ENCODE measurements around the gene ACVR1. TPM values are rescaled to one million over a fixed set of nuclear protein-coding genes. Genes with fewer than 3 reads are reported as not detected.
"Not testable (repeated sequence)": the region's sequence is repeated elsewhere in the genome, so short reads cannot be mapped to it uniquely, and the experiment has no call there.

ACVR1 gene
- total RNA-seq, 2 experiments from 2014 or later: 19.0 to 20.8 TPM

- intact Hi-C loops (cut with micrococcal nuclease): no loop called here
- no peaks in the 10 kb centered on the region for H3K9me3 Mint-ChIP-seq
- H3K4me3 Mint-ChIP-seq: no peak overlapping the region
- H3K27ac Mint-ChIP-seq: no peak overlapping the region
- CTCF ChIA-PET: no interaction called here
- no peak for DNase-seq
- H3K36me3 Mint-ChIP-seq (ENCODE audit: low read depth): peaks cover 52% of the 10 kb centered on the region
- peaks cover 3% of the 10 kb centered on the region for H3K4me1 Mint-ChIP-seq (ENCODE audit: low read depth)
- no peaks in the 10 kb centered on the region for H3K27me3 Mint-ChIP-seq (ENCODE audit: low read depth)
These were observed 138.5 kb downstream of the ACVR1 start for GRCh38 chr2:157737656-157738055.

- no peaks in the 10 kb centered on the region for H3K4me1 Mint-ChIP-seq (ENCODE audit: low read depth)
- peaks cover 58% of the 10 kb centered on the region for H3K36me3 Mint-ChIP-seq (ENCODE audit: low read depth)
- CTCF ChIA-PET: no interaction called here
- no peaks in the 10 kb centered on the region for H3K27me3 Mint-ChIP-seq (ENCODE audit: low read depth)
- no peak overlapping the region for H3K27ac Mint-ChIP-seq
- H3K9me3 Mint-ChIP-seq: peaks cover 5% of the 10 kb centered on the region
- no peak for DNase-seq
- no peak overlapping the region for H3K4me3 Mint-ChIP-seq
- intact Hi-C loops (cut with micrococcal nuclease): no loop called here
These were observed 140.6 kb downstream of the ACVR1 start for GRCh38 chr2:157735532-157735931.

DNA sequence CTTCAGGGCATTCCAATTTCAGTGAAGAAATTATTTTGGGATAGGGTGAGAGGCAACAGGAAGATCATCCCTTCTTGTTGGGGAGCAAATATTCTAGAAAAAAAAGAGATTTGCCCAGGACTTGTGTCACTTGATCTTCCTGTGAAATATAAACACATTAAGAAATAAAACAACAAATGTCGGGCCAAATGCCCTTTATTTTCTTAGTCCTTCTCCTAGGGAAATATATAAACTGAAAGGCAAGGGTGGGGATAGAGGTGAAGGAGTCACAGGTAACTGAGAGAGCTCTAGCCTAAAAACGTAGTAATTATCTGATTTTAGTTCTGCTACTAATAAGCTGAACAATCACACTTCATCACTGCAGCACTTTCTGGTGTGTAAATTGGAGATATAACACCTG is 142.9 kb downstream of the ACVR1 start:
- intact Hi-C loops (cut with micrococcal nuclease): no loop called here
- peaks cover 70% of the 10 kb centered on the region for H3K36me3 Mint-ChIP-seq (ENCODE audit: low read depth)
- H3K4me3 Mint-ChIP-seq: no peak overlapping the region
- peaks cover 6% of the 10 kb centered on the region for H3K9me3 Mint-ChIP-seq
- DNase-seq: no peak
- CTCF ChIA-PET: no interaction called here
- H3K27me3 Mint-ChIP-seq (ENCODE audit: low read depth): no peaks in the 10 kb centered on the region
- H3K27ac Mint-ChIP-seq: no peak overlapping the region
- no peaks in the 10 kb centered on the region for H3K4me1 Mint-ChIP-seq (ENCODE audit: low read depth)

DNA sequence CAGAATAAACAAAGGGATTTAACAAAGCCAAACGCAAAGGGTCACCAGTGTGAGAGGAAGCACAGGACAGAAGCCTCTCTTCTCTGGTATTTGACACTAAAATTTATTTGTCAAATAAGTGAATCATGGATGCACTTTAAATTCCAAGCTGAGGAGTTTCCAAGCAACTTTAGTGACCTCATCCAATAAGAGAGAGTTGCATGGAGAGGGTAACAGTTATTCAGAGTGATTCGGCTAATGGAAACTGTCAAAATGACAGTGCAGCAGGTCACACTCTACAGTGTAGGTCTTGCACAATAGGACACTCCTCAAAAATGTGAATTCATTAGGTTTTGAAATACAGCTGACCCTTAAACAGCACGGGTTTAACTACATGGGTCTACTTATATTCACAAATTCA is 143.5 kb downstream of the ACVR1 start:
- DNase-seq: no peak
- H3K27ac Mint-ChIP-seq: no peak overlapping the region
- CTCF ChIA-PET: interaction anchor here (0.6 kb wide), 1 partner anchor 118 kb away, joined by 4 read pairs; no protein-coding TSS in a partner anchor
- H3K9me3 Mint-ChIP-seq: peaks cover 6% of the 10 kb centered on the region
- no peaks in the 10 kb centered on the region for H3K27me3 Mint-ChIP-seq (ENCODE audit: low read depth)
- H3K4me1 Mint-ChIP-seq (ENCODE audit: low read depth): no peaks in the 10 kb centered on the region
- H3K4me3 Mint-ChIP-seq: no peak overlapping the region
- peaks cover 65% of the 10 kb centered on the region for H3K36me3 Mint-ChIP-seq (ENCODE audit: low read depth)
- intact Hi-C loops (cut with micrococcal nuclease): no loop called here

GRCh38 chr2:157727693-157728092 is 148.4 kb downstream of the ACVR1 start:
- peaks cover 43% of the 10 kb centered on the region for H3K36me3 Mint-ChIP-seq (ENCODE audit: low read depth)

GRCh38 chr2:157726946-157727345 is 149.2 kb downstream of the ACVR1 start:
- no peak overlapping the region for H3K4me3 Mint-ChIP-seq
- intact Hi-C loops (cut with micrococcal nuclease): no loop called here
- H3K36me3 Mint-ChIP-seq (ENCODE audit: low read depth): peaks cover 40% of the 10 kb centered on the region
- no peak overlapping the region for H3K27ac Mint-ChIP-seq
- CTCF ChIA-PET: interaction anchor here (0.6 kb wide), 1 partner anchor 152 kb away, joined by 4 read pairs; no protein-coding TSS in a partner anchor
- H3K9me3 Mint-ChIP-seq: peaks cover 24% of the 10 kb centered on the region
- no peaks in the 10 kb centered on the region for H3K4me1 Mint-ChIP-seq (ENCODE audit: low read depth)
- no peaks in the 10 kb centered on the region for H3K27me3 Mint-ChIP-seq (ENCODE audit: low read depth)
- DNase-seq: no peak

More at GRCh38 chr2:157727693-157728092, 148.4 kb downstream of the ACVR1 start:
- DNase-seq: no peak
- H3K27me3 Mint-ChIP-seq (ENCODE audit: low read depth): no peaks in the 10 kb centered on the region
- intact Hi-C loops (cut with micrococcal nuclease): no loop called here
- H3K9me3 Mint-ChIP-seq: peaks cover 21% of the 10 kb centered on the region
- H3K4me3 Mint-ChIP-seq: no peak overlapping the region
- no peak overlapping the region for H3K27ac Mint-ChIP-seq
- CTCF ChIA-PET: no interaction called here
- H3K4me1 Mint-ChIP-seq (ENCODE audit: low read depth): no peaks in the 10 kb centered on the region

- CTCF ChIA-PET: interaction anchor here (0.6 kb wide), 1 partner anchor 24 kb away, joined by 4 read pairs; no protein-coding TSS in a partner anchor
- Mint-ChIP-seq H3K36me3 (ENCODE audit: low read depth) (peaks cover 38% of the 10 kb centered on the region), H3K9me3 (peaks cover 22% of the 10 kb centered on the region), H3K4me3 (no peak overlapping the region), H3K27me3 (ENCODE audit: low read depth) (no peaks in the 10 kb centered on the region), H3K4me1 (ENCODE audit: low read depth) (no peaks in the 10 kb centered on the region), H3K27ac (no peak overlapping the region)
- no peak for DNase-seq
- intact Hi-C loops (cut with micrococcal nuclease): no loop called here
These were observed 150.3 kb downstream of the ACVR1 start for GRCh38 chr2:157725846-157726245.

- Mint-ChIP-seq H3K4me3 (no peak overlapping the region), H3K4me1 (ENCODE audit: low read depth) (no peaks in the 10 kb centered on the region), H3K9me3 (peaks cover 18% of the 10 kb centered on the region), H3K27ac (no peak overlapping the region), H3K36me3 (ENCODE audit: low read depth) (peaks cover 24% of the 10 kb centered on the region), H3K27me3 (ENCODE audit: low read depth) (no peaks in the 10 kb centered on the region)
- intact Hi-C loops (cut with micrococcal nuclease): loop anchor here (5.0 kb wide), 1 partner anchor 65 kb away; no protein-coding TSS in a partner anchor
- no peak for DNase-seq
- CTCF ChIA-PET: no interaction called here
These were observed 153.4 kb downstream of the ACVR1 start for GRCh38 chr2:157722580-157723234.

- Mint-ChIP-seq H3K9me3 (peaks cover 18% of the 10 kb centered on the region), H3K27me3 (ENCODE audit: low read depth) (no peaks in the 10 kb centered on the region), H3K4me1 (ENCODE audit: low read depth) (no peaks in the 10 kb centered on the region), H3K4me3 (no peak overlapping the region), H3K27ac (no peak overlapping the region), H3K36me3 (ENCODE audit: low read depth) (peaks cover 22% of the 10 kb centered on the region)
- CTCF ChIA-PET: interaction anchor here (0.6 kb wide), 1 partner anchor 36 kb away, joined by 3 read pairs; no protein-coding TSS in a partner anchor
- DNase-seq: no peak
- intact Hi-C loops (cut with micrococcal nuclease): loop anchor here (5.0 kb wide), 1 partner anchor 63 kb away; no protein-coding TSS in a partner anchor
These were observed 155.6 kb downstream of the ACVR1 start for GRCh38 chr2:157720504-157720903.

DNA sequence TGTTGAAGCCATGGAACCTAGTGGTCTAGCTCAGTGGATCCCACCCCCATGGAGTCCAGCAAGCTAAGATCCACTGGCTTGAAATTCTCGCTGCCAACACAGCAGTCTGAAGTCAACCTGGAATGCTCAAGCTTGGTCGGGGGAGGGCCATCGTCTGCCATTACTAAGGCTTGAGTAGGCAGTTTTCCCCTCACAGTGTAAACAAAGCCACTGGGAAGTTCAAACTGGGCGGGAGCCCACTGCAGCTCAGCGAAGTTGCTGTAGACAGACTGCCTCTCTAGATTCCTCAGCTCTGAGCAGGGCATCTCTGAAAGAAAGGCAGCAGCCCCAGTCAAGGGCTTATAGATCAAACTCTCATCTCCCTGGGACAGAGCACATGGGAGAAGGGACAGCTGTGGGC is 171.5 kb downstream of the ACVR1 start:
- H3K4me1 Mint-ChIP-seq (ENCODE audit: low read depth); H3K36me3 Mint-ChIP-seq (ENCODE audit: low read depth); DNase-seq; H3K27me3 Mint-ChIP-seq (ENCODE audit: low read depth); intact Hi-C loops (cut with micrococcal nuclease); H3K4me3 Mint-ChIP-seq; H3K27ac Mint-ChIP-seq: not testable (repeated sequence)
- CTCF ChIA-PET: interaction anchor here (0.9 kb wide), 1 partner anchor 76 kb away, joined by 3 read pairs; the partner anchor contains the start of gene ACVR1C
- peaks cover 25% of the 10 kb centered on the region for H3K9me3 Mint-ChIP-seq

DNA sequence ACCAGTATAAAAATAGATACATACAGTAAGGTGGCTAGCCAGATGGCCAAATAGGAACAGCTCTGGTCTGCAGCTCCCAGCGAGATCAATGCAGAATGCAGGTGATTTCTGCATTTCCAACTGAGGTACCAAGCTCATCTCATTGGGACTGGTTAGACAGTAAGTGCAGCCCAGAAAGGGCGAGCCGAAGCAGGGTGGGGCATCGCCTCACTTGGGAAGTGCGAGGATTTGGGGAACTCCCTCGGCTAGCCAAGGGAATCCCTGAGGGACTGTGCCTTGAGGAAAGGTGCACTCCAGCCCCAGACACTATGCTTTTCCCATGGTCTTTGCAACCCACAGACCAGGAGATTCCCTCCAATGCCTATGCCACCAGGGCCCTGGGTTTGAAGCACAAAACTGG is 172.0 kb downstream of the ACVR1 start:
- H3K4me3 Mint-ChIP-seq; H3K27me3 Mint-ChIP-seq (ENCODE audit: low read depth); H3K4me1 Mint-ChIP-seq (ENCODE audit: low read depth); intact Hi-C loops (cut with micrococcal nuclease); DNase-seq; H3K27ac Mint-ChIP-seq; H3K36me3 Mint-ChIP-seq (ENCODE audit: low read depth): not testable (repeated sequence)
- H3K9me3 Mint-ChIP-seq: peaks cover 24% of the 10 kb centered on the region
- CTCF ChIA-PET: interaction anchor here (0.9 kb wide), 1 partner anchor 75 kb away, joined by 3 read pairs; the partner anchor contains the start of gene ACVR1C

DNA sequence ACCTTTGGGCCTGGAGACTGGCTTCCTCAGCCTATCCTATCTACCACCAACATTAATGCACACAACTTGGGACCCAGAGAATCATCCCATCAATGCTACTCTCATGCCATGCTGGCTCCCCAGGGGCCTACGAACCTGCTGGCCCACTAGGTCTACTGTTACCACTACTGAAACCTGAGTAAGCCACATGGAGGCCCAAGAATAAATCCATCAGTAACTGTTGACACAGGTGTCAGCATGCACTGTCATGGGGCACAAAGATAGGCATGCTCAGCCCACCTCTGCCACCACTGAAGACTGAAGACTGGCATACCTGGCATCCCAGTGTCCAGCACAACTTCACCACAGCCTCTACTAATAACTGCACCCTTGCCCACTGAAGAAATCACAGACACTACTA is 176.3 kb downstream of the ACVR1 start:
- peaks cover 1% of the 10 kb centered on the region for H3K36me3 Mint-ChIP-seq (ENCODE audit: low read depth)
- CTCF ChIA-PET: no interaction called here
- intact Hi-C loops (cut with micrococcal nuclease): no loop called here
- no peak overlapping the region for H3K27ac Mint-ChIP-seq
- no peak for DNase-seq
- H3K9me3 Mint-ChIP-seq: peaks cover 16% of the 10 kb centered on the region
- H3K4me1 Mint-ChIP-seq (ENCODE audit: low read depth): no peaks in the 10 kb centered on the region
- no peaks in the 10 kb centered on the region for H3K27me3 Mint-ChIP-seq (ENCODE audit: low read depth)
- H3K4me3 Mint-ChIP-seq: no peak overlapping the region

- intact Hi-C loops (cut with micrococcal nuclease): no loop called here
- CTCF ChIA-PET: interaction anchor here (0.5 kb wide), 1 partner anchor 151 kb away, joined by 3 read pairs; no protein-coding TSS in a partner anchor
- Mint-ChIP-seq H3K27me3 (ENCODE audit: low read depth) (no peaks in the 10 kb centered on the region), H3K9me3 (peaks cover 16% of the 10 kb centered on the region), H3K4me1 (ENCODE audit: low read depth) (no peaks in the 10 kb centered on the region), H3K27ac (no peak overlapping the region), H3K36me3 (ENCODE audit: low read depth) (peaks cover 1% of the 10 kb centered on the region), H3K4me3 (no peak overlapping the region)
- no peak for DNase-seq
These were observed 177.1 kb downstream of the ACVR1 start for GRCh38 chr2:157699009-157699408.
